ENCODE results near the gene ZNF2.

GRCh38 chr2:95181774-95182173 lies 16.2 kb downstream of the ZNF2 start:
- TF ChIP-seq CTCF (IDR thresholded peaks at IDR 0.05) (no peak), EZH2 (IDR thresholded peaks at IDR 0.05; ENCODE audit: borderline replicate concordance, insufficient read depth, low read depth, low read length, poor library complexity, severe bottlenecking) (no peak)

Data from B cell (primary cell).